Lung (tissue), 12 donors: ENCODE data around the gene ZNF276. TPM values are rescaled to one million over a fixed set of nuclear protein-coding genes. Genes with fewer than 3 reads are reported as not detected.

Source experiments
- ATAC-seq: fragments of 200-7000 bp; cut with Tn5 transposase; one replicate; pipeline ENCODE4 v1.9.1; 2020; ENCODE audit warnings: moderate number of reproducible peaks; ENCODE audit not compliant: insufficient read depth, low FRiP score
- DNase-seq, 3 donors: peaks; one replicate each; pipeline ENCODE4 v3.0.0-alpha.2; 2013 to 2017
- H3K27ac ChIP-seq, 2 donors: one replicate each; pipeline ENCODE4 v1.5.1; 2013; ENCODE audit warnings: mild to moderate bottlenecking in 2 of 2, moderate library complexity in 2 of 2, control low read depth in 1 of 2, inconsistent platforms in 1 of 2, low read depth in 1 of 2, low read length in 1 of 2
- H3K27me3 ChIP-seq, 3 donors: one replicate each; pipeline ENCODE4 v1.5.1; 2013; ENCODE audit warnings: low read length in 2 of 3; ENCODE audit not compliant: control insufficient read depth in 3 of 3, insufficient read depth in 3 of 3
- H3K36me3 ChIP-seq, 4 donors: one replicate each; pipeline ENCODE4 v1.5.1; 2013; ENCODE audit warnings: low read length in 4 of 4, mild to moderate bottlenecking in 1 of 4, moderate library complexity in 1 of 4; ENCODE audit not compliant: control insufficient read depth in 4 of 4, insufficient read depth in 4 of 4
- H3K4me1 ChIP-seq, 5 donors: one replicate each; pipeline ENCODE4 v1.5.1; 2013; ENCODE audit warnings: low read length in 5 of 5, mild to moderate bottlenecking in 2 of 5, moderate library complexity in 1 of 5; ENCODE audit not compliant: control insufficient read depth in 5 of 5, insufficient read depth in 5 of 5
- H3K4me3 ChIP-seq: one replicate; pipeline ENCODE4 v1.5.1; 2013; ENCODE audit warnings: mild to moderate bottlenecking, control low read depth, moderate library complexity
- H3K9ac ChIP-seq, 2 donors: one replicate each; pipeline ENCODE4 v1.5.1; 2013; ENCODE audit warnings: low read length in 2 of 2, control low read depth in 1 of 2; ENCODE audit not compliant: insufficient read depth in 1 of 2
- H3K9me3 ChIP-seq, 4 donors: one replicate each; pipeline ENCODE4 v1.5.1; 2013; ENCODE audit warnings: low read length in 3 of 4, mild to moderate bottlenecking in 1 of 4, moderate library complexity in 1 of 4; ENCODE audit not compliant: control insufficient read depth in 4 of 4, insufficient read depth in 3 of 4
- CTCF ChIP-seq: IDR thresholded peaks from 2 replicates; pipeline ENCODE4 v1.5.1; 2012; ENCODE audit warnings: mild to moderate bottlenecking; ENCODE audit errors: control extremely low read depth, extremely low read depth
- WGBS, 2 donors: extraction: QIAGEN DNeasy Blood & Tissue Kit; methylation state at CpG; one replicate each; pipeline ENCODE4 v1.1.7; 2013; 5-methylcytosine and 5-hydroxymethylcytosine counted together
- polyA plus RNA-seq, 2 donors: library from polyadenylated mRNA; stranded (reverse); fragments of 200-250 nt; gene quantifications; one replicate each; pipeline ENCODE4 v1.2.1, GENCODE V29; 2013
- total RNA-seq, 2 donors: library from RNA; depleted of rRNA in 1 of 2; stranded (reverse); fragments of >200 nt in 1 of 2; gene quantifications; one replicate each; pipeline ENCODE4 v1.2.1, GENCODE V29; 2014 to 2021
- donor health status: control.
- donor health status: control.
- donor health status: Bipolar disorder and iron deficiency.
- donor health status: healthy.
- donor health status: DM: yes; HTN: yes; CAD: no.

Gene ZNF276
- total and polyA plus RNA-seq, 4 donors, result 21.8 to 34.9 (median 25.0) TPM

GRCh38 chr16:89716493-89716892, 4.8 kb upstream of the ZNF276 start:
- TF ChIP-seq CTCF, result no peak
- Histone ChIP-seq H3K4me1 (peaks cover 0 to 17% (median 7%) of the 10 kb centered on the region in 5 donors), H3K27me3 (no peaks in the 10 kb centered on the region), H3K9ac (no peak overlapping the region), H3K36me3 (peaks cover 0 to 1% (median 0%) of the 10 kb centered on the region in 4 donors), H3K4me3 (no peak overlapping the region), H3K27ac (no peak overlapping the region), H3K9me3 (no peaks in the 10 kb centered on the region)
- DNase-seq (no peak), ATAC-seq (no peak)
- 93 to 94% methylated on average over 15 of the region's 15 CpGs for WGBS, 2 donors

GRCh38 chr16:89716916-89717687, 4.2 kb upstream of the ZNF276 start:
- no peak for DNase-seq
- TF ChIP-seq CTCF, result no peak
- H3K9me3 ChIP-seq, result no peaks in the 10 kb centered on the region
- peaks cover 0 to 16% (median 2%) of the 10 kb centered on the region in 5 donors for H3K4me1 ChIP-seq
- H3K4me3 ChIP-seq, result no peak overlapping the region
- WGBS, 2 donors, result 89 to 95% methylated on average over 29 of the region's 29 CpGs
- ATAC-seq, result no peak
- H3K9ac ChIP-seq, result no peak overlapping the region
- no peaks in the 10 kb centered on the region for H3K27me3 ChIP-seq
- peaks cover 0 to 1% (median 0%) of the 10 kb centered on the region in 4 donors for H3K36me3 ChIP-seq
- H3K27ac ChIP-seq, result no peak overlapping the region

GRCh38 chr16:89717688-89718505, 3.4 kb upstream of the ZNF276 start:
- Histone ChIP-seq H3K27ac (no peak overlapping the region), H3K27me3 (no peaks in the 10 kb centered on the region), H3K4me1 (peaks cover 0 to 21% (median 8%) of the 10 kb centered on the region in 5 donors), H3K36me3 (peaks cover 0 to 1% (median 0%) of the 10 kb centered on the region in 4 donors), H3K9me3 (no peaks in the 10 kb centered on the region), H3K4me3 (no peak overlapping the region), H3K9ac (no peak overlapping the region)
- ATAC-seq (no peak), DNase-seq (no peak)
- TF ChIP-seq CTCF, result no peak
- WGBS, 2 donors, result 85 to 93% methylated on average over 24 of the region's 24 CpGs
